ENCODE data around the gene AP2B1.

- TF ChIP-seq, protein P1, sequence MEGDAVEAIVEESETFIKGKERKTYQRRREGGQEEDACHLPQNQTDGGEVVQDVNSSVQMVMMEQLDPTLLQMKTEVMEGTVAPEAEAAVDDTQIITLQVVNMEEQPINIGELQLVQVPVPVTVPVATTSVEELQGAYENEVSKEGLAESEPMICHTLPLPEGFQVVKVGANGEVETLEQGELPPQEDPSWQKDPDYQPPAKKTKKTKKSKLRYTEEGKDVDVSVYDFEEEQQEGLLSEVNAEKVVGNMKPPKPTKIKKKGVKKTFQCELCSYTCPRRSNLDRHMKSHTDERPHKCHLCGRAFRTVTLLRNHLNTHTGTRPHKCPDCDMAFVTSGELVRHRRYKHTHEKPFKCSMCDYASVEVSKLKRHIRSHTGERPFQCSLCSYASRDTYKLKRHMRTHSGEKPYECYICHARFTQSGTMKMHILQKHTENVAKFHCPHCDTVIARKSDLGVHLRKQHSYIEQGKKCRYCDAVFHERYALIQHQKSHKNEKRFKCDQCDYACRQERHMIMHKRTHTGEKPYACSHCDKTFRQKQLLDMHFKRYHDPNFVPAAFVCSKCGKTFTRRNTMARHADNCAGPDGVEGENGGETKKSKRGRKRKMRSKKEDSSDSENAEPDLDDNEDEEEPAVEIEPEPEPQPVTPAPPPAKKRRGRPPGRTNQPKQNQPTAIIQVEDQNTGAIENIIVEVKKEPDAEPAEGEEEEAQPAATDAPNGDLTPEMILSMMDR (IDR thresholded peaks at IDR 0.05) = no peak
- TF ChIP-seq EP300 (IDR thresholded peaks at IDR 0.05) (no peak), POLR2AphosphoS5 (IDR thresholded peaks at IDR 0.05) (no peak), POLR2A (IDR thresholded peaks at IDR 0.05) (no peak)
Measured at GRCh38 chr17:35692512-35693210, 105.5 kb downstream of the AP2B1 start.

All from stomach (tissue), 4 donors.